ENCODE measurements around the gene FAM174B.
A peak's percentile ranks its signal among the peaks of the same experiment; 100 is the strongest.

FAM174B gene

GRCh38 chr15:92664178-92664900 lies 8.8 kb upstream of the FAM174B start:
- no peak for DNase-seq (ENCODE audit: low spot score)

- DNase-seq (ENCODE audit: low spot score) = no peak
Observed at GRCh38 chr15:92663250-92663951, 7.8 kb upstream of the FAM174B start.

GRCh38 chr15:92662762-92663161 lies 7.2 kb upstream of the FAM174B start:
- DNase-seq (ENCODE audit: low spot score) = no peak

GRCh38 chr15:92661956-92662355 lies 6.4 kb upstream of the FAM174B start:
- DNase-seq (ENCODE audit: low spot score) = no peak

- no peak for DNase-seq (ENCODE audit: low spot score)
Observed at GRCh38 chr15:92661069-92661468, 5.5 kb upstream of the FAM174B start.

- DNase-seq (ENCODE audit: low spot score) = no peak
Observed at GRCh38 chr15:92657486-92657885, 1.9 kb upstream of the FAM174B start.

- DNase-seq (ENCODE audit: low spot score) = no peak
Observed at GRCh38 chr15:92656089-92656488, 514 bp upstream of the FAM174B start.

GRCh38 chr15:92654662-92655061 lies 913 bp downstream of the FAM174B start:
- no peak for DNase-seq (ENCODE audit: low spot score)

GRCh38 chr15:92653836-92654539 lies 1.6 kb downstream of the FAM174B start:
- DNase-seq (ENCODE audit: low spot score) = peak; percentile 76

- DNase-seq (ENCODE audit: low spot score) = no peak
Observed at GRCh38 chr15:92653366-92653765, 2.2 kb downstream of the FAM174B start.

GRCh38 chr15:92652576-92652966 lies 3.0 kb downstream of the FAM174B start:
- no peak for DNase-seq (ENCODE audit: low spot score)

GRCh38 chr15:92651877-92652575 lies 3.5 kb downstream of the FAM174B start:
- no peak for DNase-seq (ENCODE audit: low spot score)

- no peak for DNase-seq (ENCODE audit: low spot score)
Observed at GRCh38 chr15:92650966-92651365, 4.6 kb downstream of the FAM174B start.

GRCh38 chr15:92650256-92650655 lies 5.3 kb downstream of the FAM174B start:
- DNase-seq (ENCODE audit: low spot score) = no peak

GRCh38 chr15:92648190-92648875 lies 7.2 kb downstream of the FAM174B start:
- no peak for DNase-seq (ENCODE audit: low spot score)

GRCh38 chr15:92647467-92648163 lies 8.0 kb downstream of the FAM174B start:
- no peak for DNase-seq (ENCODE audit: low spot score)

GRCh38 chr15:92646216-92646615 lies 9.4 kb downstream of the FAM174B start:
- DNase-seq (ENCODE audit: low spot score) = no peak

GRCh38 chr15:92645731-92646130 lies 9.8 kb downstream of the FAM174B start:
- DNase-seq (ENCODE audit: low spot score) = no peak

GRCh38 chr15:92645051-92645631 lies 10.4 kb downstream of the FAM174B start:
- DNase-seq (ENCODE audit: low spot score) = no peak

- no peak for DNase-seq (ENCODE audit: low spot score)
Observed at GRCh38 chr15:92643849-92644815, 11.4 kb downstream of the FAM174B start.

All from HuH-7 (cell line).